Calu3 (cell line): Measurements from ENCODE around the gene IL15. TPM values are rescaled to one million over a fixed set of nuclear protein-coding genes. Genes with fewer than 3 reads are reported as not detected.

Experiments
- BruUV-seq: library from RNA; stranded (reverse); fragments of 400-500 nt; replicated peaks from 2 replicates; lab custom pipeline; 2021; lab: Mats Ljungman, UMichigan
- CTCF ChIA-PET: fragments of 300-600 bp; sonication (Branson Sonifier 250); formaldehyde crosslinking; loops from one replicate; lab custom pipeline; 2022; ENCODE audit warnings: antibody characterized with exemption; lab: Charles Lee
- DNase-seq: peaks from one replicate; pipeline ENCODE4 v3.0.0; 2022
- H3K27ac Mint-ChIP-seq: one replicate; pipeline ENCODE4 v1.8.0; 2022; ENCODE audit warnings: mixed read lengths; ENCODE audit not compliant: unreplicated experiment
- H3K27me3 Mint-ChIP-seq: one replicate; pipeline ENCODE4 v1.8.0; 2022; ENCODE audit warnings: mixed read lengths; ENCODE audit not compliant: unreplicated experiment
- H3K36me3 Mint-ChIP-seq: one replicate; pipeline ENCODE4 v1.8.0; 2022; ENCODE audit warnings: mild to moderate bottlenecking, moderate library complexity, mixed read lengths; ENCODE audit not compliant: insufficient read depth, unreplicated experiment
- H3K4me1 Mint-ChIP-seq: one replicate; pipeline ENCODE4 v1.8.0; 2022; ENCODE audit warnings: mild to moderate bottlenecking, low read depth, mixed read lengths; ENCODE audit not compliant: unreplicated experiment
- H3K4me3 Mint-ChIP-seq: one replicate; pipeline ENCODE4 v1.8.0; 2022; ENCODE audit warnings: mild to moderate bottlenecking, low read depth, moderate library complexity, mixed read lengths; ENCODE audit not compliant: unreplicated experiment
- H3K9me3 Mint-ChIP-seq: one replicate; pipeline ENCODE4 v1.8.0; 2022; ENCODE audit warnings: low read depth, mixed read lengths; ENCODE audit not compliant: unreplicated experiment
- CTCF ChIP-seq: fragments of 200-600 bp; IDR thresholded peaks from one replicate; pipeline ENCODE4 v1.8.0; 2022; ENCODE audit warnings: antibody characterized with exemption; ENCODE audit not compliant: unreplicated experiment
- intact Hi-C: fragments of 100-400 bp; cut with micrococcal nuclease; formaldehyde crosslinking; loops from one replicate; pipeline ENCODE4 v1.10.0; 2022; ENCODE audit not compliant: unreplicated experiment
- total RNA-seq: library from RNA; stranded (reverse); gene quantifications from 2 replicates; pipeline ENCODE4 v1.2.3, GENCODE V29; 2022

The IL15 gene
- total RNA-seq, 1 experiment from 2014 or later = 4.6 TPM

- H3K9me3 Mint-ChIP-seq = no peaks in the 10 kb centered on the region
- H3K27me3 Mint-ChIP-seq = no peaks in the 10 kb centered on the region
- H3K27ac Mint-ChIP-seq = no peak overlapping the region
- DNase-seq = no peak
- peaks cover 8% of the 10 kb centered on the region for H3K4me1 Mint-ChIP-seq
- no peaks in the 10 kb centered on the region for H3K36me3 Mint-ChIP-seq
- no peak for TF ChIP-seq CTCF
- CTCF ChIA-PET = no interaction called here
- no TSS peak for BruUV-seq
- H3K4me3 Mint-ChIP-seq = no peak overlapping the region
- intact Hi-C loops = loop anchor here (10.0 kb wide), 1 partner anchor 311 kb away; no protein-coding TSS in a partner anchor
These were observed 19.6 kb downstream of the IL15 start for GRCh38 chr4:141656031-141656430.

GRCh38 chr4:141657550-141658250 is 21.3 kb downstream of the IL15 start:
- CTCF ChIA-PET = interaction anchor here (0.8 kb wide), 1 partner anchor 311 kb away, joined by 3 read pairs; no protein-coding TSS in a partner anchor
- no peak overlapping the region for H3K4me3 Mint-ChIP-seq
- BruUV-seq = no TSS peak
- no peaks in the 10 kb centered on the region for H3K36me3 Mint-ChIP-seq
- intact Hi-C loops = loop anchor here (10.0 kb wide), 1 partner anchor 313 kb away; no protein-coding TSS in a partner anchor
- H3K27me3 Mint-ChIP-seq = no peaks in the 10 kb centered on the region
- no peaks in the 10 kb centered on the region for H3K9me3 Mint-ChIP-seq
- no peak for DNase-seq
- no peak overlapping the region for H3K27ac Mint-ChIP-seq
- no peak for TF ChIP-seq CTCF
- peaks cover 8% of the 10 kb centered on the region for H3K4me1 Mint-ChIP-seq

GRCh38 chr4:141658309-141658708 is 21.9 kb downstream of the IL15 start:
- no peaks in the 10 kb centered on the region for H3K36me3 Mint-ChIP-seq
- no TSS peak for BruUV-seq
- no peak overlapping the region for H3K4me3 Mint-ChIP-seq
- DNase-seq = no peak
- TF ChIP-seq CTCF = no peak
- H3K4me1 Mint-ChIP-seq = peaks cover 8% of the 10 kb centered on the region
- intact Hi-C loops = loop anchor here (10.0 kb wide), 1 partner anchor 314 kb away; no protein-coding TSS in a partner anchor
- no peak overlapping the region for H3K27ac Mint-ChIP-seq
- CTCF ChIA-PET = no interaction called here
- H3K27me3 Mint-ChIP-seq = no peaks in the 10 kb centered on the region
- no peaks in the 10 kb centered on the region for H3K9me3 Mint-ChIP-seq

GRCh38 chr4:141659539-141659938 is 23.2 kb downstream of the IL15 start:
- H3K27me3 Mint-ChIP-seq = no peaks in the 10 kb centered on the region
- H3K36me3 Mint-ChIP-seq = no peaks in the 10 kb centered on the region
- DNase-seq = no peak
- no peaks in the 10 kb centered on the region for H3K9me3 Mint-ChIP-seq
- no TSS peak for BruUV-seq
- no peak overlapping the region for H3K4me3 Mint-ChIP-seq
- H3K4me1 Mint-ChIP-seq = peaks cover 8% of the 10 kb centered on the region
- CTCF ChIA-PET = no interaction called here
- intact Hi-C loops = loop anchor here (10.0 kb wide), 1 partner anchor 315 kb away; no protein-coding TSS in a partner anchor
- TF ChIP-seq CTCF = no peak
- H3K27ac Mint-ChIP-seq = no peak overlapping the region
